ENCODE results near the gene CRTC3. TPM values are rescaled to one million over a fixed set of nuclear protein-coding genes. Genes with fewer than 3 reads are reported as not detected.
"Not testable (repeated sequence)": the region's sequence is repeated elsewhere in the genome, so short reads cannot be mapped to it uniquely, and the experiment has no call there.

Gene CRTC3
- total RNA-seq, 1 donor from 2014 or later: 14.1 TPM

- no peak for DNase-seq (ENCODE audit: low read depth)
- Histone ChIP-seq H3K36me3 (ENCODE audit: control insufficient read depth, insufficient read depth, low read length) (peaks cover 3% of the 10 kb centered on the region), H3K4me3 (ENCODE audit: low read depth, low read length) (no peak overlapping the region), H3K27me3 (ENCODE audit: control insufficient read depth, insufficient read depth, low read length) (no peaks in the 10 kb centered on the region)
- no peak for TF ChIP-seq CTCF (IDR thresholded peaks at IDR 0.05; ENCODE audit: insufficient read depth, low read length, poor library complexity, severe bottlenecking)
These were observed 32.3 kb upstream of the CRTC3 start for GRCh38 chr15:90497376-90497775.

- Histone ChIP-seq H3K27me3 (ENCODE audit: control insufficient read depth, insufficient read depth, low read length) (no peaks in the 10 kb centered on the region), H3K4me3 (ENCODE audit: low read depth, low read length) (no peak overlapping the region), H3K36me3 (ENCODE audit: control insufficient read depth, insufficient read depth, low read length) (peaks cover 3% of the 10 kb centered on the region)
- DNase-seq (ENCODE audit: low read depth): no peak
- TF ChIP-seq CTCF (IDR thresholded peaks at IDR 0.05; ENCODE audit: insufficient read depth, low read length, poor library complexity, severe bottlenecking): no peak
These were observed 31.8 kb upstream of the CRTC3 start for GRCh38 chr15:90497912-90498311.

- Histone ChIP-seq H3K4me3 (ENCODE audit: low read depth, low read length) (no peak overlapping the region), H3K36me3 (ENCODE audit: control insufficient read depth, insufficient read depth, low read length) (peaks cover 3% of the 10 kb centered on the region), H3K27me3 (ENCODE audit: control insufficient read depth, insufficient read depth, low read length) (no peaks in the 10 kb centered on the region)
- no peak for TF ChIP-seq CTCF (IDR thresholded peaks at IDR 0.05; ENCODE audit: insufficient read depth, low read length, poor library complexity, severe bottlenecking)
- DNase-seq (ENCODE audit: low read depth): no peak
These were observed 29.6 kb upstream of the CRTC3 start for GRCh38 chr15:90500171-90500570.

- DNase-seq (ENCODE audit: low read depth): no peak
- no peak overlapping the region for H3K4me3 ChIP-seq (ENCODE audit: low read depth, low read length)
- H3K27me3 ChIP-seq (ENCODE audit: control insufficient read depth, insufficient read depth, low read length): no peaks in the 10 kb centered on the region
- TF ChIP-seq CTCF (IDR thresholded peaks at IDR 0.05; ENCODE audit: insufficient read depth, low read length, poor library complexity, severe bottlenecking): no peak
- peaks cover under 1% of the 10 kb centered on the region for H3K36me3 ChIP-seq (ENCODE audit: control insufficient read depth, insufficient read depth, low read length)
These were observed 27.8 kb upstream of the CRTC3 start for GRCh38 chr15:90501898-90502297.

GRCh38 chr15:90510781-90511180 is 18.9 kb upstream of the CRTC3 start:
- not testable (repeated sequence) for H3K4me3 ChIP-seq (ENCODE audit: low read depth, low read length); H3K36me3 ChIP-seq (ENCODE audit: control insufficient read depth, insufficient read depth, low read length); DNase-seq (ENCODE audit: low read depth); H3K27me3 ChIP-seq (ENCODE audit: control insufficient read depth, insufficient read depth, low read length)

- H3K4me3 ChIP-seq (ENCODE audit: low read depth, low read length); H3K27me3 ChIP-seq (ENCODE audit: control insufficient read depth, insufficient read depth, low read length); H3K36me3 ChIP-seq (ENCODE audit: control insufficient read depth, insufficient read depth, low read length); DNase-seq (ENCODE audit: low read depth): not testable (repeated sequence)
These were observed 18.5 kb upstream of the CRTC3 start for GRCh38 chr15:90511211-90511618.

- TF ChIP-seq CTCF (IDR thresholded peaks at IDR 0.05; ENCODE audit: insufficient read depth, low read length, poor library complexity, severe bottlenecking): no peak
- DNase-seq (ENCODE audit: low read depth): no peak
- H3K27me3 ChIP-seq (ENCODE audit: control insufficient read depth, insufficient read depth, low read length): no peaks in the 10 kb centered on the region
- no peaks in the 10 kb centered on the region for H3K36me3 ChIP-seq (ENCODE audit: control insufficient read depth, insufficient read depth, low read length)
- no peak overlapping the region for H3K4me3 ChIP-seq (ENCODE audit: low read depth, low read length)
These were observed 17.4 kb upstream of the CRTC3 start for GRCh38 chr15:90512276-90512675.

Measured in kidney epithelial cell (primary cell).